Gastroesophageal sphincter (tissue), 3 donors: ENCODE measurements around the gene INTS6L.

Experiments
- CTCF ChIP-seq, 4 experiments: fragments of 200-600 bp in 2 of 4; fragments of 450-650 bp in 2 of 4; sonication (generic) in 1 of 4; IDR thresholded peaks; one replicate each; pipeline ENCODE4 v1.5.1; 2017 to 2019; ENCODE audit warnings: antibody characterized with exemption in 4 of 4, mild to moderate bottlenecking in 2 of 4, moderate library complexity in 2 of 4
- EP300 ChIP-seq: sonication (generic); formaldehyde crosslinking; IDR thresholded peaks from one replicate; pipeline ENCODE4 v1.6.1; 2017; ENCODE audit warnings: antibody characterized with exemption, mild to moderate bottlenecking
- POLR2A ChIP-seq, 2 donors: fragments of 450-650 bp; IDR thresholded peaks; one replicate each; pipeline ENCODE4 v1.6.1; 2017; ENCODE audit warnings: antibody characterized with exemption in 2 of 2, mild to moderate bottlenecking in 2 of 2, moderate library complexity in 1 of 2
- POLR2AphosphoS5 ChIP-seq: sonication (generic); formaldehyde crosslinking; IDR thresholded peaks from one replicate; pipeline ENCODE4 v1.6.1; 2017; ENCODE audit warnings: antibody characterized with exemption

DNA sequence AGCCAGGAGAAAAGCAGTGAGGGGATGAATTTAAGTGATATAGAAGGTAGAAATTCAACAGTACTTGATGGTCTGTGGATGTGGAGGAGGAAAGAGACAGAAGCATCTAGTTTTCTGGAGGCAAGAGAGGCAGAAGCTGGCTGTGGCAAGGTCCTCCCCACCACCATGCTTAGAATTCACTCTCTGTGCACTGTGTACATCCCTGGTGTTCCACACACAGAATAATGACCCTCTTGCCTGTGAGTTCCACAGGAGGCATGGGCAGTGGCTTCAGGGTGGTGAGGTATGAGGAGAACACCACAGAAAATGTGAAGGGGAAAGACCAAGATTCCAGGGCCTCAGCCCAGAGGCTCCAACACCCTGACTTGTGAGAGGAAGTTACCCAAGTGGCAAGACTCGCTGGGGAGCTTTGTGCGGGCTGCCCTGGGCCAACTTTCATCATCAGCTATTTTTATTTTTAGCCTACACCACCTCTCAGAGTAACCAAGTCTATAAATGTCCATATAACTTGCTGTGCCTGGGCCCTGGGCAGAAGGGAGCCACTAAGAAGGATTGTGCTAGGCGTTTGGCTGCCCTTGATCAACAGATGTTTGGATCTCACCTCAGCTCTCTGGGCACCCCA lies 7.8 kb upstream of the INTS6L start:
- TF ChIP-seq CTCF (IDR thresholded peaks at IDR 0.05) (no peak), POLR2A (IDR thresholded peaks at IDR 0.05) (no peak), EP300 (no peak), POLR2AphosphoS5 (no peak)
